HG02798 (cell line): ENCODE measurements around the gene NAA38.

Experiments
- ATAC-seq: cut with Tn5 transposase; IDR thresholded peaks from one replicate; pipeline ENCODE4 v1.9.1; 2021; ENCODE audit warnings: mild to moderate bottlenecking; ENCODE audit not compliant: unreplicated experiment, poor library complexity

The NAA38 gene

GRCh38 chr17:7842380-7843256, 14.7 kb downstream of the NAA38 start:
- ATAC-seq: peak; percentile 32

GRCh38 chr17:7841915-7842379, 15.4 kb downstream of the NAA38 start:
- ATAC-seq: peak; percentile 31

- ATAC-seq: peak; percentile 6
Observed at GRCh38 chr17:7841396-7841914, 15.9 kb downstream of the NAA38 start.

- ATAC-seq: no peak
Observed at GRCh38 chr17:7840875-7841274, 16.5 kb downstream of the NAA38 start.

- ATAC-seq: no peak
Observed at GRCh38 chr17:7840441-7840840, 16.9 kb downstream of the NAA38 start.

- ATAC-seq: no peak
Observed at GRCh38 chr17:7839876-7840261, 17.5 kb downstream of the NAA38 start.

- no peak for ATAC-seq
Observed at GRCh38 chr17:7839190-7839875, 18.0 kb downstream of the NAA38 start.

- ATAC-seq: no peak
Observed at GRCh38 chr17:7838090-7839075, 19.0 kb downstream of the NAA38 start.

GRCh38 chr17:7837408-7838088, 19.8 kb downstream of the NAA38 start:
- ATAC-seq: no peak

GRCh38 chr17:7836596-7837407, 20.6 kb downstream of the NAA38 start:
- ATAC-seq: no peak

GRCh38 chr17:7835814-7836595, 21.4 kb downstream of the NAA38 start:
- ATAC-seq: no peak

- peak; percentile 71 for ATAC-seq
Observed at GRCh38 chr17:7834957-7835813, 22.2 kb downstream of the NAA38 start.

GRCh38 chr17:7834542-7834956, 22.8 kb downstream of the NAA38 start:
- ATAC-seq: no peak

- peak; percentile 47 for ATAC-seq
Observed at GRCh38 chr17:7833795-7834541, 23.4 kb downstream of the NAA38 start, which contains the start of gene KDM6B. Gene KDM6B, plus strand, starts transcription at chr17:7834217. Its CDS starts 11,338 bp downstream, at chr17:7845555.

GRCh38 chr17:7833011-7833794, 24.2 kb downstream of the NAA38 start:
- ATAC-seq: no peak
